ENCODE data around the gene RFFL. TPM values are rescaled to one million over a fixed set of nuclear protein-coding genes. Genes with fewer than 3 reads are reported as not detected.

RFFL gene
- total and polyA plus RNA-seq, 9 of the 15 experiments (the other 6 are each of a cell fraction or from before 2014, with no cell fraction given) = 3.4 to 18.1 (median 12.8) TPM

DNA sequence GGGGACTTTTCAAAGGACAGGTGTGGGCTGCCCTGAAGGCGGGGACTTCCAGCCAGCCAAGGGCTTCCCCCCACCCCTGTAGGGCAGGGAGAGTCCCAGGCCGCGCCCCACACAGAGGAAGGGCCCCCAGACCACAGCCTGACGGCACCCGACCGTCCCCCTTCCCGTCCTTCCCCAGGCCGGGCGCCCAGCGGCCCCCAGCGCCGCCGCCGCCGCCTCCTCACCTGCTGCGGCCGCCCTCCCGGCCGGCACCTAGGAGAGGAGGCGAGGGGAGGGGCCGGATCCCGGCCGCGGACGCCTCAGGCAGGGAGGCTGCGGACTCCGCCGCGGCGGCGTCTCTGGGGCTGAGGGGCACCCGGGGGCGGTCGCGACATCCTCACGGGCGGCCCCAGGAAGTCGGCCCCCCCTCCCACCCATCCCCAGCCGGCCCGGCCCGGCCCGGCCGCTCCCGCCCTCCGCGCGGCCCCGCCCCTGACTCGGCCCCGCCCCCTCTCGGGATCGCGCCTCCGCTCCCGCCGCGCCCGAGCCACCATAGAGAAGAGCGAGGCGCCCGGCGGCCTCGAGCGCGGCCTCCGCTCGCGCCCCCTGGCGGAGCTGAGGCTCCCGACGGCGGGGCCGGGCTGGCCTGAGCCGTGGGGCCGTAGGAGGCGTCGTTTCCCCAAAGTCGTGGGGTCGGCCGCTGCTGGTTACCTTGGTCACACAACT lies 25.5 kb upstream of the RFFL start:
- Histone ChIP-seq H3K4me2 (ENCODE audit: insufficient read depth, low read length) (peak overlapping the region; percentile 83), H4K20me1 (replicated peaks; ENCODE audit: control insufficient read depth, insufficient read depth, low read length) (no peaks in the 10 kb centered on the region), H3K4me1 (replicated peaks in 1 of 2; ENCODE audit: control insufficient read depth in 2 of 2, insufficient read depth in 2 of 2, low read length in 2 of 2) (peaks cover 19 to 22% of the 10 kb centered on the region in 2 experiments), H3K9me3 (replicated peaks; ENCODE audit: control insufficient read depth, insufficient read depth, low read depth, low read length) (no peaks in the 10 kb centered on the region), H3K27ac (ENCODE audit: extremely low read depth, low read depth, low read length) (peak overlapping the region; percentile 78), H3K36me3 (ENCODE audit: control insufficient read depth, insufficient read depth, low read length) (no peaks in the 10 kb centered on the region), H3K4me3 (peak overlapping the region; percentile 87), H3K9me1 (ENCODE audit: control insufficient read depth, insufficient read depth, low read length) (no peaks in the 10 kb centered on the region), H3K79me2 (ENCODE audit: control insufficient read depth, insufficient read depth, low read length) (peaks cover 38% of the 10 kb centered on the region), H2AFZ (ENCODE audit: low read depth, low read length) (peak overlapping the region; percentile 94), H3K27me3 (ENCODE audit: control insufficient read depth in 2 of 2, insufficient read depth in 2 of 2, low read length in 2 of 2) (no peaks in the 10 kb centered on the region), H3K9ac (ENCODE audit: insufficient read depth in 1 of 2, low read depth in 2 of 2, low read length in 2 of 2) (peak overlapping the region; percentile 75 to 92)
- POLR2A ChIA-PET = interaction anchor here (1.0 to 1.5 kb wide), 3 partner anchors 14 to 31 kb away, joined by 3 to 4 read pairs (median 3); partner anchors contain the start of gene RAD51D
- WGBS (ENCODE audit: insufficient coverage, low coverage, missing lambda C conversion rate) = under 1% methylated on average over 27 of the region's 80 CpGs
- DNase-seq (ENCODE audit: extremely low read depth in 1 of 4, low spot score in 3 of 4) (peak; percentile 91 to 96 (median 94)), FAIRE-seq (no peak), ATAC-seq (peak; percentile 89)
- in situ Hi-C loops (cut with MboI) (no loop called here), intact Hi-C loops (cut with micrococcal nuclease) (loop anchor here (2.0 to 5.0 kb wide), 3 partner anchors 24 to 107 kb away; partner anchors contain the start of gene LIG3)
- CTCF ChIA-PET (ENCODE audit: low intra/inter-chr PET ratio) = interaction anchor here (0.6 to 1.0 kb wide), 3 partner anchors 31 to 660 kb away, joined by 3 to 6 read pairs (median 5); partner anchors contain the start of gene RAD51D
- no TSS peak for BruUV-seq (replicated peaks)
- TF ChIP-seq MCM7 (IDR thresholded peaks at IDR 0.05) (no peak), RBM15 (IDR thresholded peaks at IDR 0.05; ENCODE audit: insufficient read depth, low read length) (no peak), KDM5B (IDR thresholded peaks at IDR 0.05; ENCODE audit: insufficient replicate concordance, low read depth, low read length) (peak; percentile 36), ZNF232 (CRISPR knock-in tag; IDR thresholded peaks at IDR 0.05) (no peak), ZNF134 (CRISPR knock-in tag; conservative IDR thresholded peaks at IDR 0.05) (peak; percentile 74; the same call in 1 of the 2 replicates), XRCC5 (IDR thresholded peaks at IDR 0.05; ENCODE audit: low read depth, low read length) (peak; percentile 59; the same call in 1 of the 2 replicates), FIP1L1 (IDR thresholded peaks at IDR 0.05; ENCODE audit: low read depth, low read length, poor library complexity, severe bottlenecking) (peak; percentile 42), SIN3B (IDR thresholded peaks at IDR 0.05; ENCODE audit: low read depth) (0 out of 2 replicates have a peak, but pooled peaks have one; percentile 20), KAT7 (CRISPR knock-in tag; IDR thresholded peaks at IDR 0.05; ENCODE audit: borderline replicate concordance) (no peak), CCNT2 (IDR thresholded peaks at IDR 0.05; ENCODE audit: borderline replicate concordance, extremely low read depth, insufficient read length, low read depth, low read length) (peak; percentile 72), SMC3 (conservative IDR thresholded peaks at IDR 0.05; ENCODE audit: insufficient read depth, low read depth, low read length) (peak; percentile 63), E2F1 (CRISPR knock-in tag; IDR thresholded peaks at IDR 0.05) (peak; percentile 49; the same call in 1 of the 2 replicates), TAF1 (IDR thresholded peaks at IDR 0.05; ENCODE audit: control insufficient read depth, extremely low read depth, insufficient read depth, low read length, severe bottlenecking) (peak; percentile 73), ZNF780A (CRISPR knock-in tag; IDR thresholded peaks at IDR 0.05) (no peak), ZNF384 (IDR thresholded peaks at IDR 0.05; ENCODE audit: low read depth, low read length) (peak; percentile 18; the same call in 1 of the 2 replicates), HCFC1 (IDR thresholded peaks at IDR 0.05; ENCODE audit: low read depth, low read length) (peak; percentile 64), CREB3 (tag; conservative IDR thresholded peaks at IDR 0.05; ENCODE audit: low read depth) (no peak)
- TF ChIP-seq, protein P1, sequence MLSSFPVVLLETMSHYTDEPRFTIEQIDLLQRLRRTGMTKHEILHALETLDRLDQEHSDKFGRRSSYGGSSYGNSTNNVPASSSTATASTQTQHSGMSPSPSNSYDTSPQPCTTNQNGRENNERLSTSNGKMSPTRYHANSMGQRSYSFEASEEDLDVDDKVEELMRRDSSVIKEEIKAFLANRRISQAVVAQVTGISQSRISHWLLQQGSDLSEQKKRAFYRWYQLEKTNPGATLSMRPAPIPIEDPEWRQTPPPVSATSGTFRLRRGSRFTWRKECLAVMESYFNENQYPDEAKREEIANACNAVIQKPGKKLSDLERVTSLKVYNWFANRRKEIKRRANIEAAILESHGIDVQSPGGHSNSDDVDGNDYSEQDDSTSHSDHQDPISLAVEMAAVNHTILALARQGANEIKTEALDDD (IDR thresholded peaks at IDR 0.05) = no peak

Measured in K562 (cell line).